ENCODE measurements around the gene UBTF.
A peak's percentile ranks its signal among the peaks of the same experiment; 100 is the strongest.

Gene UBTF

GRCh38 chr17:44219616-44220212 lies at the start of gene UBTF:
Gene UBTF (minus strand): TSS chr17:44219675. CDS start chr17:44218229, 1,446 bp downstream.
- DNase-seq: peak; percentile 58

GRCh38 chr17:44268709-44269534 lies 49.4 kb upstream of the UBTF start:
- DNase-seq: no peak

GRCh38 chr17:44267818-44268490 lies 48.5 kb upstream of the UBTF start, which contains the start of gene SLC4A1:
Gene SLC4A1 (minus strand): TSS chr17:44268135. CDS start chr17:44262866, 5,269 bp downstream.
- no peak for DNase-seq

- DNase-seq: no peak
Observed at GRCh38 chr17:44267165-44267455, 47.6 kb upstream of the UBTF start.

- no peak for DNase-seq
Observed at GRCh38 chr17:44266402-44267164, 47.1 kb upstream of the UBTF start.

- DNase-seq: no peak
Observed at GRCh38 chr17:44263345-44263902, 43.9 kb upstream of the UBTF start.

GRCh38 chr17:44262654-44263225 lies 43.3 kb upstream of the UBTF start:
- DNase-seq: no peak

GRCh38 chr17:44260296-44260695 lies 40.8 kb upstream of the UBTF start:
- no peak for DNase-seq

GRCh38 chr17:44258811-44259351 lies 39.4 kb upstream of the UBTF start:
- no peak for DNase-seq

GRCh38 chr17:44257815-44258760 lies 38.6 kb upstream of the UBTF start:
- DNase-seq: no peak

- DNase-seq: no peak
Observed at GRCh38 chr17:44256671-44257070, 37.2 kb upstream of the UBTF start.

GRCh38 chr17:44255915-44256314 lies 36.4 kb upstream of the UBTF start:
- DNase-seq: no peak

GRCh38 chr17:44254361-44255095 lies 35.1 kb upstream of the UBTF start:
- no peak for DNase-seq

- no peak for DNase-seq
Observed at GRCh38 chr17:44253006-44253405, 33.5 kb upstream of the UBTF start.

GRCh38 chr17:44251062-44251461 lies 31.6 kb upstream of the UBTF start:
- no peak for DNase-seq

- DNase-seq: no peak
Observed at GRCh38 chr17:44249501-44250246, 30.2 kb upstream of the UBTF start.

GRCh38 chr17:44247876-44248736 lies 28.6 kb upstream of the UBTF start:
- DNase-seq: no peak

GRCh38 chr17:44247440-44247841 lies 28.0 kb upstream of the UBTF start:
- DNase-seq: no peak
